NCI-H146 treated with DMSO at 0.1 percent for 48 hours (cell line): Measurements from ENCODE around the gene C19orf85.

ENCODE experiments used
- DNase-seq: peaks from one replicate; lab custom pipeline; 2025; ENCODE audit not compliant: unreplicated experiment; lab: John Stamatoyannopoulos, UW

The C19orf85 gene

GRCh38 chr19:55478364-55478763 is 13.8 kb upstream of the C19orf85 start:
- no peak for DNase-seq

- DNase-seq, result no peak
Measured at GRCh38 chr19:55477905-55478304, 13.4 kb upstream of the C19orf85 start.

- DNase-seq, result peak; percentile 92
Measured at GRCh38 chr19:55476100-55476775, 11.7 kb upstream of the C19orf85 start, which contains the start of gene ZNF628. Gene ZNF628 (plus strand): TSS chr19:55476617. CDS start chr19:55479911, 3,294 bp downstream.

- no peak for DNase-seq
Measured at GRCh38 chr19:55474269-55475265, 10.0 kb upstream of the C19orf85 start.

- peak; percentile 88 for DNase-seq
Measured at GRCh38 chr19:55473225-55474012, 8.9 kb upstream of the C19orf85 start.

GRCh38 chr19:55472463-55472862 is 7.9 kb upstream of the C19orf85 start:
- DNase-seq, result no peak

- peak; percentile 65 for DNase-seq
Measured at GRCh38 chr19:55471266-55471665, 6.7 kb upstream of the C19orf85 start.

- DNase-seq, result no peak
Measured at GRCh38 chr19:55468054-55468393, 3.5 kb upstream of the C19orf85 start.

- DNase-seq, result no peak
Measured at GRCh38 chr19:55467236-55468053, 2.9 kb upstream of the C19orf85 start.

- DNase-seq, result no peak
Measured at GRCh38 chr19:55466241-55466614, 1.7 kb upstream of the C19orf85 start.

- no peak for DNase-seq
Measured at GRCh38 chr19:55465460-55466240, 1.1 kb upstream of the C19orf85 start.

GRCh38 chr19:55464039-55464661 is 401 bp downstream of the C19orf85 start:
- DNase-seq, result no peak

- DNase-seq, result no peak
Measured at GRCh38 chr19:55463583-55464031, 944 bp downstream of the C19orf85 start.

GRCh38 chr19:55462722-55463121 is 1.8 kb downstream of the C19orf85 start:
- no peak for DNase-seq

- DNase-seq, result no peak
Measured at GRCh38 chr19:55461974-55462626, 2.5 kb downstream of the C19orf85 start.

- peak; percentile 99 for DNase-seq
Measured at GRCh38 chr19:55461259-55461973, 3.1 kb downstream of the C19orf85 start, which contains the start of gene ISOC2. Gene ISOC2 (minus strand): TSS chr19:55461642. CDS start chr19:55456486, 5,156 bp downstream.

GRCh38 chr19:55460670-55461258 is 3.8 kb downstream of the C19orf85 start:
- DNase-seq, result peak; percentile 73
